HUES64 (cell line): ENCODE measurements around the gene NPC1L1.
A peak's percentile ranks its signal among the peaks of the same experiment; 100 is the strongest.

Source experiments
- H3K27ac ChIP-seq: 2 replicates; pipeline ENCODE4 v1.7.0; 2013; ENCODE audit warnings: low read depth, low read length, inconsistent platforms
- H3K27me3 ChIP-seq: 2 replicates; pipeline ENCODE4 v1.6.1; 2013; ENCODE audit warnings: mild to moderate bottlenecking, low read length; ENCODE audit not compliant: insufficient read depth
- H3K36me3 ChIP-seq: 2 replicates; pipeline ENCODE4 v1.6.1; 2013; ENCODE audit warnings: mild to moderate bottlenecking, low read length; ENCODE audit not compliant: insufficient read depth
- H3K4me1 ChIP-seq: 2 replicates; pipeline ENCODE4 v1.6.1; 2013; ENCODE audit warnings: mild to moderate bottlenecking, low read length, moderate library complexity; ENCODE audit not compliant: insufficient read depth
- H3K4me3 ChIP-seq: 2 replicates; pipeline ENCODE4 v1.5.1; 2013; ENCODE audit warnings: mild to moderate bottlenecking, low read length, moderate library complexity
- H3K9ac ChIP-seq: 2 replicates; pipeline ENCODE4 v1.6.1; 2013; ENCODE audit warnings: mild to moderate bottlenecking, low read depth, low read length
- H3K9me3 ChIP-seq: 2 replicates; pipeline ENCODE4 v1.6.1; 2013; ENCODE audit warnings: low read depth, low read length; ENCODE audit not compliant: insufficient read depth
- WGBS: fragments of 150-250, 120-280 bp; methylation state at CpG from one replicate; pipeline ENCODE4 v1.1.7; 2013; ENCODE audit warnings: missing lambda C conversion rate; 5-methylcytosine and 5-hydroxymethylcytosine counted together

Gene NPC1L1

GRCh38 chr7:44573464-44574286 lies 32.5 kb upstream of the NPC1L1 start, which contains the start of gene DDX56:
DDX56 (minus strand) TSS chr7:44573908; CDS start chr7:44573895, 13 bp downstream.
- H3K27me3 ChIP-seq, result no peaks in the 10 kb centered on the region
- peak within 1 kb of the TSS; percentile 92 for H3K9ac ChIP-seq
- peak within 1 kb of the TSS; percentile 82 for H3K27ac ChIP-seq
- peaks cover 66% of the 10 kb centered on the region for H3K36me3 ChIP-seq
- peaks cover 4% of the 10 kb centered on the region; the same call in 1 of the 2 replicates for H3K4me1 ChIP-seq
- H3K9me3 ChIP-seq, result no peaks in the 10 kb centered on the region
- peak within 1 kb of the TSS; percentile 93 for H3K4me3 ChIP-seq
- 15% methylated on average over 74 of the region's 74 CpGs for WGBS

- Histone ChIP-seq H3K9me3 (no peaks in the 10 kb centered on the region), H3K4me3 (peak overlapping the region; percentile 93), H3K4me1 (peaks cover 4% of the 10 kb centered on the region; the same call in 1 of the 2 replicates), H3K36me3 (peaks cover 67% of the 10 kb centered on the region), H3K9ac (peak overlapping the region; percentile 92), H3K27me3 (no peaks in the 10 kb centered on the region), H3K27ac (no peak overlapping the region)
- 81% methylated on average over 5 of the region's 5 CpGs for WGBS
Measured at GRCh38 chr7:44572771-44573170, 31.6 kb upstream of the NPC1L1 start.

GRCh38 chr7:44569959-44570358 lies 28.8 kb upstream of the NPC1L1 start:
- WGBS, result 94% methylated on average over 9 of the region's 9 CpGs
- H3K27me3 ChIP-seq, result no peaks in the 10 kb centered on the region
- no peak overlapping the region for H3K27ac ChIP-seq
- no peaks in the 10 kb centered on the region for H3K9me3 ChIP-seq
- no peak overlapping the region for H3K9ac ChIP-seq
- H3K36me3 ChIP-seq, result peaks cover 81% of the 10 kb centered on the region
- H3K4me3 ChIP-seq, result no peak overlapping the region
- peaks cover 4% of the 10 kb centered on the region; the same call in 1 of the 2 replicates for H3K4me1 ChIP-seq

GRCh38 chr7:44568771-44569560 lies 27.8 kb upstream of the NPC1L1 start:
- no peaks in the 10 kb centered on the region for H3K27me3 ChIP-seq
- peaks cover 4% of the 10 kb centered on the region; the same call in 1 of the 2 replicates for H3K4me1 ChIP-seq
- H3K4me3 ChIP-seq, result no peak overlapping the region
- WGBS, result 95% methylated on average over 17 of the region's 17 CpGs
- H3K36me3 ChIP-seq, result peaks cover 88% of the 10 kb centered on the region
- H3K9ac ChIP-seq, result no peak overlapping the region
- no peak overlapping the region for H3K27ac ChIP-seq
- H3K9me3 ChIP-seq, result no peaks in the 10 kb centered on the region

- no peak overlapping the region for H3K27ac ChIP-seq
- no peaks in the 10 kb centered on the region for H3K27me3 ChIP-seq
- WGBS, result 95% methylated on average over 6 of the region's 6 CpGs
- peaks cover 88% of the 10 kb centered on the region for H3K36me3 ChIP-seq
- H3K4me1 ChIP-seq, result peaks cover 2% of the 10 kb centered on the region; the same call in 1 of the 2 replicates
- no peak overlapping the region for H3K4me3 ChIP-seq
- no peaks in the 10 kb centered on the region for H3K9me3 ChIP-seq
- H3K9ac ChIP-seq, result no peak overlapping the region
Measured at GRCh38 chr7:44567884-44568283, 26.8 kb upstream of the NPC1L1 start.

- 95% methylated on average over 5 of the region's 5 CpGs for WGBS
- no peak overlapping the region for H3K27ac ChIP-seq
- H3K27me3 ChIP-seq, result no peaks in the 10 kb centered on the region
- peaks cover 76% of the 10 kb centered on the region for H3K36me3 ChIP-seq
- H3K9me3 ChIP-seq, result no peaks in the 10 kb centered on the region
- no peak overlapping the region for H3K4me3 ChIP-seq
- H3K9ac ChIP-seq, result no peak overlapping the region
- no peaks in the 10 kb centered on the region for H3K4me1 ChIP-seq
Measured at GRCh38 chr7:44566680-44567079, 25.6 kb upstream of the NPC1L1 start.

- whole genome bisulfite sequencing, result 91% methylated on average over 11 of the region's 16 CpGs
- no peak overlapping the region for H3K27ac ChIP-seq
Measured at GRCh38 chr7:44565795-44566559, 24.8 kb upstream of the NPC1L1 start.

GRCh38 chr7:44565097-44565794 lies 24.1 kb upstream of the NPC1L1 start:
- WGBS, result 80% methylated on average over 13 of the region's 13 CpGs
- H3K27ac ChIP-seq, result no peak overlapping the region
- H3K9ac ChIP-seq, result no peak overlapping the region
- no peaks in the 10 kb centered on the region for H3K27me3 ChIP-seq
- no peaks in the 10 kb centered on the region for H3K9me3 ChIP-seq
- peaks cover 62% of the 10 kb centered on the region for H3K36me3 ChIP-seq
- H3K4me3 ChIP-seq, result no peak overlapping the region
- no peaks in the 10 kb centered on the region for H3K4me1 ChIP-seq

More at GRCh38 chr7:44565795-44566559, 24.8 kb upstream of the NPC1L1 start:
- peaks cover 69% of the 10 kb centered on the region for H3K36me3 ChIP-seq
- no peaks in the 10 kb centered on the region for H3K4me1 ChIP-seq
- H3K4me3 ChIP-seq, result no peak overlapping the region
- H3K9me3 ChIP-seq, result no peaks in the 10 kb centered on the region
- H3K9ac ChIP-seq, result no peak overlapping the region
- H3K27me3 ChIP-seq, result no peaks in the 10 kb centered on the region

GRCh38 chr7:44564606-44565005 lies 23.5 kb upstream of the NPC1L1 start:
- over 99% methylated on average over 2 of the region's 2 CpGs for WGBS
- H3K36me3 ChIP-seq, result peaks cover 56% of the 10 kb centered on the region
- H3K27ac ChIP-seq, result no peak overlapping the region
- no peaks in the 10 kb centered on the region for H3K27me3 ChIP-seq
- no peaks in the 10 kb centered on the region for H3K9me3 ChIP-seq
- H3K4me3 ChIP-seq, result no peak overlapping the region
- H3K4me1 ChIP-seq, result no peaks in the 10 kb centered on the region
- no peak overlapping the region for H3K9ac ChIP-seq

GRCh38 chr7:44563171-44563679 lies 22.1 kb upstream of the NPC1L1 start:
- Histone ChIP-seq H3K9me3 (no peaks in the 10 kb centered on the region), H3K4me1 (no peaks in the 10 kb centered on the region), H3K9ac (no peak overlapping the region), H3K36me3 (peaks cover 42% of the 10 kb centered on the region), H3K27ac (no peak overlapping the region), H3K27me3 (no peaks in the 10 kb centered on the region), H3K4me3 (no peak overlapping the region)
- 92% methylated on average over 3 of the region's 3 CpGs for WGBS
